Measurements from ENCODE around the gene PEMT. TPM values are rescaled to one million over a fixed set of nuclear protein-coding genes. Genes with fewer than 3 reads are reported as not detected.
A peak's percentile ranks its signal among the peaks of the same experiment; 100 is the strongest.
"Not testable (repeated sequence)": the region's sequence is repeated elsewhere in the genome, so short reads cannot be mapped to it uniquely, and the experiment has no call there.

PEMT gene
- total RNA-seq, 4 donors from 2014 or later: 3.2 to 10.2 (median 7.1) TPM

DNA sequence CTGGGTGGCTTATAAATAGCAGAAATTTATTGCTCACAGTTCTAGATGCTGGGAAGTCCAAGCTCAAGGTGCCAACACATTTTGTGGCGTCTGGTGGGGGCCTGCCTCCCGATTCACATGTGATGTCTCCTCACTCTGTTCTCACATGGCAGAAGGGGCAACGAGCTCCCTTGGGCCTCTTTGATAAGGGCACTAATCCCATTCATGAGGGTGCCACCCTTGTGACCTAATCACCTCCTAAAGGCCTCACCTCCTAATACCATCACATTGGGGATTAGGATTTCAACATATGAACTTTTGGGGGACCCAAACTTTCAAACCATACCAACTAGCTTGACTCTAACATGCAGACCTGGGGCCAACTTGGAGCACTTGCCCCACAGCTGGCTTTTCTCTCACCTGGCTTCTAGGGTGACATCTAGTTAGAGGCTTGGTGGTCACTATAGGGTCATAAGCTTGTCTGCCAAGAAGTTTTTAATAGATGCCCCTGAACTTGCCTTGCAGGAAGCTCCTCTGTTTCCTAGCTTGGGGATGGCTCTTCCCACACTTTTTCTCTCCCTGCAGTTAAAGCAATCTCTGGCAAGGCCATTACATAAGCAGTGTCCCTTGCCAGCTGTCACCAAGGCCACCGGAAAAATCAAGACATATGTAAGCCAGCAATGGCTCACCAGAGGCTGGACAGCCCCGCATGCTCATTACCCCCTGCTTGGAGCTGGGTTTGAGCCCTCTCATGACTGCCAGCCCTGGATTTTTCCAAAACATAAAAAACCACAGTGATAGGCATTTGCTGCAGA, 123.1 kb downstream of the PEMT start:
- intact Hi-C loops (cut with DNase I; ENCODE audit: low total_unique reads) (no loop called here), in situ Hi-C loops (cut with MboI; ENCODE audit: low pct_ligation_motif_present in 1 of 4, low pct_unique_long_range_greater_than_20kb in 1 of 4, low sequenced_read_pairs in 3 of 4) (no loop called here)
- Histone ChIP-seq H3K4me3 (no peak overlapping the region), H3K27me3 (no peaks in the 10 kb centered on the region), H3K36me3 (no peaks in the 10 kb centered on the region), H3K27ac (peak overlapping the region; percentile 46 to 62 (median 52)), H3K4me1 (peaks cover 0 to 18% (median 8%) of the 10 kb centered on the region in 4 donors), H3K9me3 (no peaks in the 10 kb centered on the region)
- DNase-seq: no peak
- 60 to 72% methylated on average over 3 to 5 of the region's 5 CpGs for WGBS, 2 donors (ENCODE audit: low coverage in 1 of 2)
- TF ChIP-seq EP300 (IDR thresholded peaks at IDR 0.05; ENCODE audit: low read depth): no peak
- no peak for TF ChIP-seq POLR2A (IDR thresholded peaks at IDR 0.05)
- TF ChIP-seq, protein P1, sequence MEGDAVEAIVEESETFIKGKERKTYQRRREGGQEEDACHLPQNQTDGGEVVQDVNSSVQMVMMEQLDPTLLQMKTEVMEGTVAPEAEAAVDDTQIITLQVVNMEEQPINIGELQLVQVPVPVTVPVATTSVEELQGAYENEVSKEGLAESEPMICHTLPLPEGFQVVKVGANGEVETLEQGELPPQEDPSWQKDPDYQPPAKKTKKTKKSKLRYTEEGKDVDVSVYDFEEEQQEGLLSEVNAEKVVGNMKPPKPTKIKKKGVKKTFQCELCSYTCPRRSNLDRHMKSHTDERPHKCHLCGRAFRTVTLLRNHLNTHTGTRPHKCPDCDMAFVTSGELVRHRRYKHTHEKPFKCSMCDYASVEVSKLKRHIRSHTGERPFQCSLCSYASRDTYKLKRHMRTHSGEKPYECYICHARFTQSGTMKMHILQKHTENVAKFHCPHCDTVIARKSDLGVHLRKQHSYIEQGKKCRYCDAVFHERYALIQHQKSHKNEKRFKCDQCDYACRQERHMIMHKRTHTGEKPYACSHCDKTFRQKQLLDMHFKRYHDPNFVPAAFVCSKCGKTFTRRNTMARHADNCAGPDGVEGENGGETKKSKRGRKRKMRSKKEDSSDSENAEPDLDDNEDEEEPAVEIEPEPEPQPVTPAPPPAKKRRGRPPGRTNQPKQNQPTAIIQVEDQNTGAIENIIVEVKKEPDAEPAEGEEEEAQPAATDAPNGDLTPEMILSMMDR (IDR thresholded peaks at IDR 0.05): no peak
- no peak for TF ChIP-seq POLR2AphosphoS5 (IDR thresholded peaks at IDR 0.05)

GRCh38 chr17:17467720-17468119, 123.8 kb downstream of the PEMT start:
- no peaks in the 10 kb centered on the region for H3K36me3 ChIP-seq
- in situ Hi-C loops (cut with MboI; ENCODE audit: low pct_ligation_motif_present in 1 of 4, low pct_unique_long_range_greater_than_20kb in 1 of 4, low sequenced_read_pairs in 3 of 4): no loop called here
- peak overlapping the region; percentile 46 to 62 (median 52) for H3K27ac ChIP-seq

GRCh38 chr17:17467016-17467415, 124.5 kb downstream of the PEMT start:
- Histone ChIP-seq H3K4me3 (no peak overlapping the region), H3K4me1 (peaks cover 0 to 18% (median 14%) of the 10 kb centered on the region in 4 donors), H3K36me3 (no peaks in the 10 kb centered on the region), H3K27me3 (no peaks in the 10 kb centered on the region), H3K27ac (peak overlapping the region in 3 of 4 donors; percentile 34 to 49 (median 43)), H3K9me3 (no peaks in the 10 kb centered on the region)
- in situ Hi-C loops (cut with MboI; ENCODE audit: low pct_ligation_motif_present in 1 of 4, low pct_unique_long_range_greater_than_20kb in 1 of 4, low sequenced_read_pairs in 3 of 4): no loop called here
- DNase-seq: no peak
- WGBS, 2 donors (ENCODE audit: low coverage in 1 of 2): 72 to 86% methylated on average over 1 to 5 of the region's 5 CpGs
- intact Hi-C loops (cut with DNase I; ENCODE audit: low total_unique reads): no loop called here
- TF ChIP-seq POLR2AphosphoS5 (IDR thresholded peaks at IDR 0.05): no peak
- TF ChIP-seq EP300 (IDR thresholded peaks at IDR 0.05; ENCODE audit: low read depth): no peak
- no peak for TF ChIP-seq POLR2A (IDR thresholded peaks at IDR 0.05)
- TF ChIP-seq, protein P1 (IDR thresholded peaks at IDR 0.05): no peak

More at GRCh38 chr17:17467720-17468119, 123.8 kb downstream of the PEMT start:
- peak; percentile 74 for DNase-seq
- Histone ChIP-seq H3K27me3 (no peaks in the 10 kb centered on the region), H3K4me3 (no peak overlapping the region), H3K4me1 (peaks cover 0 to 18% (median 9%) of the 10 kb centered on the region in 4 donors), H3K9me3 (no peaks in the 10 kb centered on the region)
- TF ChIP-seq EP300 (IDR thresholded peaks at IDR 0.05; ENCODE audit: low read depth) (no peak), POLR2AphosphoS5 (IDR thresholded peaks at IDR 0.05) (peak in 1 of 3 donors; percentile 23)
- intact Hi-C loops (cut with DNase I; ENCODE audit: low total_unique reads): no loop called here
- WGBS, 2 donors (ENCODE audit: low coverage in 1 of 2): 25 to 39% methylated on average over 2 to 5 of the region's 5 CpGs

DNA sequence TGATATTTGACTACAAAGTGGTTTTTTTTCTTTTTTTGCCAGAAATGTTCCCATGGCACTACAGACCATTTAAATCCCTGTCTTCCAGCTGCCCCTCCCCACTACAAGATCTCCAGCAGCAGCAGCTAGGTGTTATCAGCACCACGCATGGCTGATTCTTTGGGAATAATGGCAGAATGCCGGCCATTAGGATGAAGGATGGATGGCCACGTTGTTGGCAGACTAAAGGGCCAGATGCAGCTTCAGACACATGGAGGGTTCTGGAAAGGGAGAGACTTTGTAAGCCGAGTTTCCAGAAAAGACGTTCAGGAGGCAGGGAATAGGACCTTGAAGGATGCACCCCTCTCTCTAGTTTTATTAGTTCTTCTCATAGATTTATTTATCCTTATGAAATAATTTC, 125.0 kb downstream of the PEMT start:
- Histone ChIP-seq H3K27ac (no peak overlapping the region), H3K4me3 (no peak overlapping the region), H3K27me3 (no peaks in the 10 kb centered on the region), H3K9me3 (no peaks in the 10 kb centered on the region), H3K36me3 (no peaks in the 10 kb centered on the region), H3K4me1 (peaks cover 0 to 19% (median 16%) of the 10 kb centered on the region in 4 donors)
- 58% methylated on average over 4 to 5 of the region's 5 CpGs for WGBS, 2 donors (ENCODE audit: low coverage in 1 of 2)
- in situ Hi-C loops (cut with MboI; ENCODE audit: low pct_ligation_motif_present in 1 of 4, low pct_unique_long_range_greater_than_20kb in 1 of 4, low sequenced_read_pairs in 3 of 4): no loop called here
- TF ChIP-seq POLR2A (IDR thresholded peaks at IDR 0.05): no peak
- TF ChIP-seq EP300 (IDR thresholded peaks at IDR 0.05; ENCODE audit: low read depth): no peak
- TF ChIP-seq, protein P1 (IDR thresholded peaks at IDR 0.05): no peak
- no peak for TF ChIP-seq POLR2AphosphoS5 (IDR thresholded peaks at IDR 0.05)
- DNase-seq: no peak
- intact Hi-C loops (cut with DNase I; ENCODE audit: low total_unique reads): no loop called here

GRCh38 chr17:17465878-17466277, 125.6 kb downstream of the PEMT start:
- DNase-seq; H3K27me3 ChIP-seq; H3K9me3 ChIP-seq; in situ Hi-C loops (cut with MboI; ENCODE audit: low pct_ligation_motif_present in 1 of 4, low pct_unique_long_range_greater_than_20kb in 1 of 4, low sequenced_read_pairs in 3 of 4); intact Hi-C loops (cut with DNase I; ENCODE audit: low total_unique reads); H3K4me3 ChIP-seq; H3K36me3 ChIP-seq; H3K27ac ChIP-seq: not testable (repeated sequence)
- peaks cover 0 to 19% (median 16%) of the 10 kb centered on the region in 4 donors for H3K4me1 ChIP-seq
- 29 to 56% methylated on average over 1 of the region's 1 CpG for WGBS, 2 donors (ENCODE audit: low coverage in 1 of 2)

Measured in transverse colon (tissue), 4 donors.